ENCODE measurements around the gene RHOB.

RHOB gene

GRCh38 chr2:20450201-20450999, 3.5 kb downstream of the RHOB start:
- no peak for TF ChIP-seq CTCF (conservative IDR thresholded peaks at IDR 0.05; ENCODE audit: low read length)
- peak overlapping the region; percentile 29 for H3K4me3 ChIP-seq (ENCODE audit: low read length)
- DNase-seq (ENCODE audit: low read depth): peak; percentile 93

- TF ChIP-seq CTCF (conservative IDR thresholded peaks at IDR 0.05; ENCODE audit: low read length): no peak
- DNase-seq (ENCODE audit: low read depth): no peak
- no peak overlapping the region for H3K4me3 ChIP-seq (ENCODE audit: low read length)
Observed at GRCh38 chr2:20451000-20451290, 4.1 kb downstream of the RHOB start.

GRCh38 chr2:20451341-20451740, 4.5 kb downstream of the RHOB start:
- no peak for DNase-seq (ENCODE audit: low read depth)
- no peak for TF ChIP-seq CTCF (conservative IDR thresholded peaks at IDR 0.05; ENCODE audit: low read length)
- H3K4me3 ChIP-seq (ENCODE audit: low read length): no peak overlapping the region

GRCh38 chr2:20451761-20452499, 5.1 kb downstream of the RHOB start:
- DNase-seq (ENCODE audit: low read depth): no peak
- H3K4me3 ChIP-seq (ENCODE audit: low read length): no peak overlapping the region
- no peak for TF ChIP-seq CTCF (conservative IDR thresholded peaks at IDR 0.05; ENCODE audit: low read length)

- TF ChIP-seq CTCF (conservative IDR thresholded peaks at IDR 0.05; ENCODE audit: low read length): no peak
- no peak for DNase-seq (ENCODE audit: low read depth)
- no peak overlapping the region for H3K4me3 ChIP-seq (ENCODE audit: low read length)
Observed at GRCh38 chr2:20452551-20452950, 5.7 kb downstream of the RHOB start.

- no peak for TF ChIP-seq CTCF (conservative IDR thresholded peaks at IDR 0.05; ENCODE audit: low read length)
- no peak for DNase-seq (ENCODE audit: low read depth)
Observed at GRCh38 chr2:20453087-20453486, 6.2 kb downstream of the RHOB start.

More at GRCh38 chr2:20453087-20453486, 6.2 kb downstream of the RHOB start:
- no peak overlapping the region for H3K4me3 ChIP-seq (ENCODE audit: low read length)

Measured in AG10803 (cell line).